HG03196 (cell line): Measurements from ENCODE around the gene DPM2.

Experiments used
- ATAC-seq: cut with Tn5 transposase; IDR thresholded peaks from one replicate; pipeline ENCODE4 v1.9.1; 2021; ENCODE audit not compliant: unreplicated experiment

The DPM2 gene

DNA sequence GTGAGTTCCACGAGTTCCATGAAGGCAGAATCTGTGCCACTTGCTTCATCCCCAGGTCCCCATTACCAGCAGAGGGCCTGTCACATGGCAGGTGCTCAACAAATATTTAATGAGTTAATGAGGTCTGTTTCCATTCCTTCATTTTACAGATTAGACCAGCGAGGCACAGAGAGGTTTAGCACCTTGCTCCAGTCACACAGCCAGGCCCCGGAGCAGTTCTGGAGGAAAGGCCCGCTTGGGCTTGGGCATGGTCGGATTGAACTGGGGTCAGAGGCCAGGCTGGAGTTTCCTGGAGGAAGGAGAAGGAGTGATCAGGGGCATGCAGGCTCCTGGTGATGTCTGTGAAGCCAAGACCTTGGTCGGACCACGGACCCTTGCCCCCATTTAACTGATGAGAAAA, 16.9 kb downstream of the DPM2 start:
- ATAC-seq: no peak

- no peak for ATAC-seq
Measured at GRCh38 chr9:127919253-127919815, 18.3 kb downstream of the DPM2 start.

GRCh38 chr9:127918183-127919107, 19.2 kb downstream of the DPM2 start:
- no peak for ATAC-seq

DNA sequence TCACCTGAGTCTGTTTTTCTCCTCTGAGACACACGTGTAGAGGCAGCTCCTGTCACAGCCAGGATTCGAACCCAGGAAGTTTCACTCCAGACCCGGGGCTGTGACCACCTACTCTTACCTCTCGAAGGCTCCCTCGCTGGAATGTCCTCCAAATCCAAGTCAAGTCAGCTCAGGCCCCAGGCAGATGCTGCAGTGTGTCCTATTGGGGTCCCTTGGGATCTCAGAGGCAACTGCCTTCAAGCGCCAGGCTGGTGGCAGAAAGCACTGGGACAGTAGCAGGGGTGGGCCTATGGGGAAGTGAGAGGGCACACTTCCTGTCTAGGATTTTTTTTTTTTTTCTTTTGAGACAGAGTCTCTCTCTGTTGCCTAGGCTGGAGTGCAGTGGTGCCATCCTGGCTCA, 20.1 kb downstream of the DPM2 start:
- ATAC-seq: no peak

- peak; percentile 63 for ATAC-seq
Measured at GRCh38 chr9:127916720-127917581, 20.7 kb downstream of the DPM2 start, which contains the start of gene ST6GALNAC4. TSS of gene ST6GALNAC4 (minus strand) at chr9:127917041. CDS start at chr9:127916419, 622 bp downstream.

DNA sequence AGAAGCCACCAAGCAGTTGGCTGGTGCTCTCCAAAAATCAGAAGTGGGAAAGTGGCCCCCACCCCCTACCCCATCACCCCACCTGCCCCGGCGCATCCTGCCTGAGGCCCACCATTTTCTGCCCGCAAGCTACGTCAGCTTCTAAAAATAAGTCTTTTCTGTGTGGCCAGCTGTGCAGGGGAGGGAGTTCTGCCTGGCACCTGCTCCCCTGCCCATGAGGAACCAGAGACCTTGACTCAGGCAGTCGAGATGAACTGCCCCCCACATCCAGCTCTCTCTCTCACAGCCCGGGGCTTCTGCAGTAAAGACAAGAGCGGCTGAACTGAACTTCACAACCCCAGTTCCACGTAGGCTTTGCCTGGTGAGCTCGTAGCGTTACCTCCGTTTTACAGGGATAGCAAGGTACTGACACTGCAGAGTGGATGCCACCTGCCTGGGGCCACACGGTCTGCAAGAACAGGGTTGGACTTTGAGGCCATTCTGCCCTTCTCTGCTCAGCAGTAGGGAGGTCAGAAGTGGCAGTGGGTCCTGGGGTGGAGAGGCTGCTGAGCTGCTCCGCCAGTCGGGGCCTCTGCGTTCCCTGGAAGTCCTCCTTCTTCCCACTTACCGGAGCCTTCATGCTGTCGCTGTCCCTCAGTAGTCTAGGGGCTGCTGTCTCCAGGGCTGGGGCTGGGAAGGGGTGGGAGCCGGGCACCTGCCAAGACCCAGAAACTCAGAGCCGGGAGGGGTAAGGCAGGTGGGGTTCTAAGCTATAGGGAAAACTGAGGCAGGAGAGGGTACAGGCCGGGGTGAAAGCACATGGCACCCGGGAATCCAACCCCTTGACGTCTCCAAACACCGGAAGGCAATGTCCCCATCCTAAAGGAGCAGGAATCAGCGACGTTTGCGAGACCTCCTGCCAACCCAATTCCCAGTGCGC, 21.6 kb downstream of the DPM2 start:
- no peak for ATAC-seq

DNA sequence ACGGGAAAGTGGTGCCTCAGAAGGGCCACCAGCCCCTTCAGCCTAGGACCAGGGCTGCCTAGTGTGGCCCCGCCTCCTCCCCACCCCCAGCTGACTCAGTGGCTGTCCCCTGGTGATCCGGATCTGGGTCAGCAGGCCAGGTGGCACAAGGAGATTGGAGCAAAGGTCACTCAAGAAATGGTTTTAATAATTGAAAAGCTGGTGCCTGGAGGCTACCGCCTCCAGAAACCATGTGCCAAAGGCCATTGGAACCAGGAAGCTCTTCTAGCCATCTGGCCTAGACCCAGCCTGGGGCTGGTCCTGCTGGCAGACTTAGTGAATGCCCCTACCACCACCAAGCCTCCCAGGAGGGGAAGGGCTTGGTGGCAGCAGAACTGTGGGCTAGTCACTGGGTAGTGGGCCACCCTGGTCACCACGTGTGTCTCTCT, 22.3 kb downstream of the DPM2 start:
- no peak for ATAC-seq

DNA sequence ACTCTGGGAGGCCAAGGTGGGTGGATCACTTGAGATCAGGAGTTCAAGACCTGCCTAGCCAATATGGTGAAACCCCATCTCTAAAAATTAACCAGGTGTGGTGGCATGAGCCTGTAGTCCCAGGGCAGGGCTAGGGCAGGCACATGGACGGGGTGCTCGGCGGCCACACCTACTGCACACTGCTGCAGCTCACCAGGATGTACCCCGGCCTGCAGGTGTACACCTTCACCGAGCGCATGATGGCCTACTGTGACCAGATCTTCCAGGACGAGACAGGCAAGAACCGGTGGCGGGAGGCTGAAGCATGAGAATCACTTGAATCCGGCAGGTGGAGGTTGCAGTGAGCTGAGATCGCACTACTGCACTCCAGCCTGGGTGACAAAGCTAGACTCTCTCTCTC, 24.0 kb downstream of the DPM2 start:
- ATAC-seq: no peak

GRCh38 chr9:127912882-127913281, 24.8 kb downstream of the DPM2 start:
- no peak for ATAC-seq

GRCh38 chr9:127912296-127912695, 25.4 kb downstream of the DPM2 start:
- ATAC-seq: no peak

GRCh38 chr9:127910613-127911205, 26.9 kb downstream of the DPM2 start:
- no peak for ATAC-seq

DNA sequence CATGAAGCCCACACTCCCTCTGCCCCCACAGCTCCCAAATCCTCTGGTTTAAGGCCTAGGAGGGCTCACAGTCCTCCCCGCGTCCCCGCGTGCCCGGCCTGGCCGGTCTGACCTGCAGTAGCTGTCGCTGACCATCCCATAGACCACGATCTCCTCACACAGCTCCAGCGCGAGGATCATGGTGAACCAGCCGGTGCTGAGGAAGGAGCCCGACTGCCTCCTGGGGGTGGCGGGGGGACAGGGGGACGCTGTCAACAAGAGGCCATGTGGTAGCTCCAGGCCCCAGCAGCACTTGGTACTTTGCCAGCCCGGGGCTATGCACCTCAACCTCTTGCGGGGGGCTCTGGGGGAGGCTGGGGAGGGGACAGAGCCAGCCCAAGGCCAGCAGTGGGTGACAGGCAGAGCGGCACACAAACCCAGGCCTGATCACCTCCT, 27.8 kb downstream of the DPM2 start:
- ATAC-seq: no peak

GRCh38 chr9:127908660-127908926, 29.1 kb downstream of the DPM2 start:
- ATAC-seq: no peak

DNA sequence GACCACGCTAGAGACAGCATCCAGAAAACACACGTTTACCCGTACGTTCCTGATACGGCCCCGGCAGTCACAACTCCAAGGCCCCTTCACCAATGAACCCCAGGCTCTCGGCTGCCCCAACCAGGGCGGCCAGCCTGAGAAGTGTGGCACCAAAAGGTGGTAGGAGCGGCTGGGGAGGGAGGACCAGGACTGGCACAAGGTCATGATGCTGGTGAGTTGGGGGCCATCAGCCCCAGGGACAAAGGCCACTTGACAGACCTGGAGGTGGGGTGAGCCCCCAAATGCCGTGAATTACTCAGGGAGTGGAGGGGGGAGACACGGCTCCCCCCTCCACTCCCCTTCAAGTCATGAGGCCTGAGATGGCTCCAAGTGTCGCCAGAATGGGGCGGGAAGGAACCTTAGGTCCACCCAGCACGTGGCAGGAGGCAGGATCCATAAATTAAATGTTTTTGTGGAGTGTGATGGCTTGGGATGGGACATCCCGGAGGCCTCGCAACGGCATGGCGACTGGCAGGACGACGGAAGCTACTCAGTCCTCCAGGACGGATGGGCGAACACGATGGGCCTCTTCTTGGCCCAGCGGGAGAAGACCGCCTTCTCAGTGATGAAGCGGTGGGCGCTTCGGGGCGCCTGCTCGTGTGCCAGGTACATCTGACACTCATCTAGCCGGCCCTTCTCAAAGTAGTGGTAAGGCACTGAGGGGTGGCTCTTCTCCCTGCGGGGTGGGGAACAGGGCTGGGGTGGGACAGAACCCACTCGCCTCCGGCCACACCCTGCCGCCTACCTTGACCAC, 29.6 kb downstream of the DPM2 start:
- no peak for ATAC-seq

DNA sequence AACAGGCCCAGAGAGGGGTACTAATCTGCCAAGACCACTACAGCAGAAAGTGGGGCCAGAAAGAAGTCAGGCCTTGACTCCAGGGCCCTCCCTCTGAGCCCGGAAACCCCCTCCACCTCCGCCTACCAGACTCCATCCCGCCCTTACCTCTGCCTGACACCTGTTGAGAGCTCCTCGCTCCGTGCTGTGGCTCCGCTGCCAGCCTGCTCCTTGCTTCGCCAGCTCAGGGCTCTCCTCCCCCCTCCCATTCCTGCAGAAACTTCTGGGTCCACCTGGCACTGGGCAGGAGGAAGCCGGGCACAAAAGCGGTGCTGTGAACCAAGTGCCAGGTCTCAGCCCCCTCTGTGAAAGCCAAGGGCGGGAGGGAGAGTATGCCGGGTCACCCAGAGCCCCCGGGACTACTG, 31.9 kb downstream of the DPM2 start:
- no peak for ATAC-seq

GRCh38 chr9:127905004-127905728, 32.5 kb downstream of the DPM2 start:
- no peak for ATAC-seq

DNA sequence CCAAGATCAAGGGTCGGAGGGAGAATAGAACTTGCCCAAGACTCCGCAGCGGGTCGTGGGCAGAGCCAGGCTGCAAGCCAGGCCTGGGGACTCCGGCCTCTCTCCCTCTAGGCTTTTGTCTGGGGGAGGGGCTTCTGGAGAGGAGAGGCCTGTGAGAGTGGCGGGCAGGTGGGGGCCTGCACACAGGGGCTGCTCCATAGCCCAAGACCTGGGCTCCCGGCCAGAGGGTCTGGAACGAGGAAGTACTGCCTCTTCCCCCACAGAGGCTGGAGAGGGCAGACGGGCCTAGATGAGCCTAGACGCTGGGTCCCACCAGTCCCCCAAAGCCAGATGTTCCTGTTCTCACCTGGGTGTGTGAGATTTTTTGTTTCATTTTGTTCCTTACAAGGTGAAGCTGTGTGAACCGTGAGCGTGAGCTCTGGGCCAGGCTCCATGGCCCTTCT, 33.1 kb downstream of the DPM2 start:
- ATAC-seq: no peak

DNA sequence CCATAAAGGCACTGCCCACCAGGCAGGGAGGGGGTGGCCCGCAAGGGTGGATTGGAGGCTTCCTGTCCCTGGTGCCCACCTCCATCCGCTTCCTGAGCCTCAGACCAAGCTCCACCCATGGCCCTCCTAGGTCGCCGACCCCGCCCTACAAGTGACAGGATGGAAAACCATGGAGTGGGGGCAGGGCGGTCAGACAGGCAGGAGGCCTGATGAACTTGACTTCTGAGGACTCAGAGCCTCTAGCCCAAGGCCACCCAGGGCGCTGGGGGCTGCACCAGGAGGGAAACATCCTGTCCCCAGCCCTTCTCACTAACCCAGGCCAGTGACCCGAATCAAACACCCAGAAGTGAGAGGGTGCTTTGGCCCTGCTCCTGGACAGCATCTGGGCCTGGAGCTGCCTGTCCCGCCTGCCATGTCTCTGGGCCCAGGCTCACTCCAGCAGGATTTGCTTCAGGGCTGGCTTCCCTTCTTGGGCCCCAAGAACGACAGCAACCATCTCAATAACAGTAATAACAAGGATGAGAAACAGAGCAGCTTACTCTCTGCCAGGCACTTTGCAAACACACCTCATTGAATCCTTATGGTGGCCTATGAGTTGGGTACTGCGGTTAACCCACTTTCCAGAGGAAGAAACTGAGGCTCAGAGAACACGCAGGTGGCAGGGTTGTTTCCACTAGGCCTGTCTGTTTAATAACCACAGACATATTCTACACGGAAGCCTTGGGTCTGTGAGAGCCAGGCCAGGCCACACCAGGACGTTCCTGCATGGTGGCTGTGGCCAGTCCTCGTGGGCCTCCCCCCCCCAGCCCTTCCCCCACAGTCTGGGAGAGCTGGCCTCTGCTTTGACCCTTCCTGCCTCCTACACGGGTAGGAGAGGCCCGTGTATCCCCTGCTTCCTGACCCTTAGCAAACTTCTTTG, 33.8 kb downstream of the DPM2 start:
- no peak for ATAC-seq
